ENCODE results near the gene ZNF594.
A peak's percentile ranks its signal among the peaks of the same experiment; 100 is the strongest.
"Not testable (repeated sequence)": the region's sequence is repeated elsewhere in the genome, so short reads cannot be mapped to it uniquely, and the experiment has no call there.

ZNF594 gene

DNA sequence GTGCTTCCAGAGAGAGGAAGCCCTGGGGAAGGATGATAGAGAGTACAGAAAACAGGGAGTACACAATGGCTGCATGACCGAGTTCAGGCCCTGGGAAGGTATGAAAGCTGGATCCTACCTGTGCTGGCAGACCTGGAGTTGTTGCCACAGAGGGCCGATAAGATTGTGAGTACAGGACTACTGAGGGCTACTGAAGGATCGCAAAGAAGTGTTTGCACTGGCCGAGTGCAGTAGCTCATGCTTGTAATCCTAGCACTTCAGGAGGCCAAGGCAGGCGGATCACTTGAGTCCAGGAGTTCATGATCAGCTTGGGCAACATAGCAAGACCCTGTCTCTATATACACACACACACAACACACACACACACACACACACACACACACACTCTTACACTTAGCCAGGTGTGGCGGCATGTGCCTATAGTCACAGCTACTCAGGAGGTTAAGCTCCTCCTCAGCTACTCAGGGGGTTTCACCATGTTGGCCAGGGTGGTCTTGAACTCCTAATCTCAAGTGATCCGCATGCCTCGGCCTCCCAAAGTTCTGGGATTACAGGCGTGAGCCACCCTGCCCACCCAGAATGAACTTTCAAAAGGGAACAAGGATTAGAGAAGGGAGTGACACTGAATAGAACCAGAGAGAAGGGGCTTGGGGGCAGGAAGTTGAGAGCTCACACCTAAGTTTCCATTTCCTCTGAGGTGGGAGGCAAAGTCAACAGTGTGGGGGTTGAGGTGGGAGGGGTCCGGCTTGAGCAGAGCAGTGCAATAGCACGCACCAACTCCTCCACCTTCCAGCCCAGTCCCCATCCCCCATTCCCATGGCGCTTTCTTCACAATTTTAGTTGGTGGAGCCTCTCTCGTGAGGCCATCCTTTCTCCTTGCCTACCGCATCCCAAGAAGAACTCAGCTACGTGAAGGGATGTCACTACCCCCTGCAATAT, 35.5 kb upstream of the ZNF594 start:
- peak overlapping the region; percentile 60 for H3K9ac ChIP-seq (ENCODE audit: low read length)
- H2AFZ ChIP-seq (ENCODE audit: low read length): no peak overlapping the region
- no peak overlapping the region for H3K4me3 ChIP-seq (ENCODE audit: low read depth, low read length, poor library complexity, severe bottlenecking)
- no peak for TF ChIP-seq EZH2 (IDR thresholded peaks at IDR 0.05; ENCODE audit: borderline replicate concordance, low read length)
- TF ChIP-seq, protein P1, sequence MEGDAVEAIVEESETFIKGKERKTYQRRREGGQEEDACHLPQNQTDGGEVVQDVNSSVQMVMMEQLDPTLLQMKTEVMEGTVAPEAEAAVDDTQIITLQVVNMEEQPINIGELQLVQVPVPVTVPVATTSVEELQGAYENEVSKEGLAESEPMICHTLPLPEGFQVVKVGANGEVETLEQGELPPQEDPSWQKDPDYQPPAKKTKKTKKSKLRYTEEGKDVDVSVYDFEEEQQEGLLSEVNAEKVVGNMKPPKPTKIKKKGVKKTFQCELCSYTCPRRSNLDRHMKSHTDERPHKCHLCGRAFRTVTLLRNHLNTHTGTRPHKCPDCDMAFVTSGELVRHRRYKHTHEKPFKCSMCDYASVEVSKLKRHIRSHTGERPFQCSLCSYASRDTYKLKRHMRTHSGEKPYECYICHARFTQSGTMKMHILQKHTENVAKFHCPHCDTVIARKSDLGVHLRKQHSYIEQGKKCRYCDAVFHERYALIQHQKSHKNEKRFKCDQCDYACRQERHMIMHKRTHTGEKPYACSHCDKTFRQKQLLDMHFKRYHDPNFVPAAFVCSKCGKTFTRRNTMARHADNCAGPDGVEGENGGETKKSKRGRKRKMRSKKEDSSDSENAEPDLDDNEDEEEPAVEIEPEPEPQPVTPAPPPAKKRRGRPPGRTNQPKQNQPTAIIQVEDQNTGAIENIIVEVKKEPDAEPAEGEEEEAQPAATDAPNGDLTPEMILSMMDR (IDR thresholded peaks at IDR 0.05; ENCODE audit: low read length): no peak
- peaks cover 49% of the 10 kb centered on the region for H3K4me1 ChIP-seq (ENCODE audit: insufficient read depth, low read length, severe bottlenecking)
- no peaks in the 10 kb centered on the region for H3K79me2 ChIP-seq (ENCODE audit: insufficient read depth, low read length)
- H3K9me3 ChIP-seq (ENCODE audit: low read length): no peaks in the 10 kb centered on the region
- H3F3A ChIP-seq (ENCODE audit: insufficient read depth, low read length): no peaks in the 10 kb centered on the region
- peak overlapping the region; percentile 96 for H3K27ac ChIP-seq (ENCODE audit: low read depth, low read length, poor library complexity, severe bottlenecking)
- no peaks in the 10 kb centered on the region for H4K20me1 ChIP-seq (ENCODE audit: insufficient read depth, low read length)
- H3K9me2 ChIP-seq (ENCODE audit: low read depth, low read length): no peaks in the 10 kb centered on the region
- H3K4me2 ChIP-seq (ENCODE audit: low read length): peak overlapping the region; percentile 62
- H3K27me3 ChIP-seq (ENCODE audit: insufficient read depth, low read length): no peaks in the 10 kb centered on the region
- no peaks in the 10 kb centered on the region for H3K36me3 ChIP-seq (ENCODE audit: insufficient read depth, low read length)

DNA sequence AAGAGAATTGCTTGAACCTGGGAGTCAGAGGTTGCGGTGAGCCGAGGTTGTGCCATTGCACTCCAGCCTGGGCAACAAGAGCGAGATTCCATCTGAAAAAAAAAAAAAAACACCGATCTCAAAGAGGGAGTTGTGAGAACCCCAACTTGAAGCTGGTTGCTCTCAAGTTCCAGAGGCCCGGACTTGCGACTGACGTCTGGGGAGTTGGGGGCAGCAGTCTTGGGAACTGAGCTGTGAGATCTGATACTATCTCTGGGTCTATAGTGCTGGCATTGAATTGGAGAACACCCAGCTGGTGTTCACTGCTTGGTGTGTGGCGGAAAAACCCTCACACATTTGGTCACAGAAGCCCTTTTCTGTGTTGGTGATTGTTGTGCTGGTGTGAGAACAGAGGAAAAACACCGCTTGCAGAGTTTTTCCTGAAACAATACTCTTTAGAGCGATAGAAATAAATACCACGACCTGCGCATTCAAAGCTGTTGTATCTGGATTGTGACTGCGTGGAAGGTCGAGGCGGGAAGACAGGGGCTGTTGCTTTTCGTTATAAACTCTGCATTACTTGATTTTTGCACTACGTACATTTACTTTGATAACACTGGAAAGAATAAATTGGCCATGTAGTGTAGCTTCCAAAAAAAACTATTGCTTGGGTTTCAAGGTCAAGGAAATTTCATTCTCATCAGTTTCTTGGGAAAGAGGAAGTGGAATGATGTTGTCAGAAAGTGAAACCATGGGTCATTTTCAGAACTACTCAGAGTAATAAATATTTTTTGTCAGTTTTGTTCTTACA, 34.2 kb upstream of the ZNF594 start:
- H2AFZ ChIP-seq (ENCODE audit: low read length): no peak overlapping the region
- no peaks in the 10 kb centered on the region for H4K20me1 ChIP-seq (ENCODE audit: insufficient read depth, low read length)
- H3K36me3 ChIP-seq (ENCODE audit: insufficient read depth, low read length): no peaks in the 10 kb centered on the region
- no peaks in the 10 kb centered on the region for H3K27me3 ChIP-seq (ENCODE audit: insufficient read depth, low read length)
- no peaks in the 10 kb centered on the region for H3K79me2 ChIP-seq (ENCODE audit: insufficient read depth, low read length)
- no peaks in the 10 kb centered on the region for H3F3A ChIP-seq (ENCODE audit: insufficient read depth, low read length)
- peak overlapping the region; percentile 50 for H3K9ac ChIP-seq (ENCODE audit: low read length)
- no peaks in the 10 kb centered on the region for H3K9me2 ChIP-seq (ENCODE audit: low read depth, low read length)
- peak overlapping the region; percentile 62 for H3K4me2 ChIP-seq (ENCODE audit: low read length)
- H3K4me3 ChIP-seq (ENCODE audit: low read depth, low read length, poor library complexity, severe bottlenecking): peak overlapping the region; percentile 26
- H3K9me3 ChIP-seq (ENCODE audit: low read length): no peaks in the 10 kb centered on the region
- peak overlapping the region; percentile 96 for H3K27ac ChIP-seq (ENCODE audit: low read depth, low read length, poor library complexity, severe bottlenecking)
- H3K4me1 ChIP-seq (ENCODE audit: insufficient read depth, low read length, severe bottlenecking): peaks cover 57% of the 10 kb centered on the region
- TF ChIP-seq EZH2 (IDR thresholded peaks at IDR 0.05; ENCODE audit: borderline replicate concordance, low read length): no peak
- TF ChIP-seq, protein P1 (IDR thresholded peaks at IDR 0.05; ENCODE audit: low read length): no peak

DNA sequence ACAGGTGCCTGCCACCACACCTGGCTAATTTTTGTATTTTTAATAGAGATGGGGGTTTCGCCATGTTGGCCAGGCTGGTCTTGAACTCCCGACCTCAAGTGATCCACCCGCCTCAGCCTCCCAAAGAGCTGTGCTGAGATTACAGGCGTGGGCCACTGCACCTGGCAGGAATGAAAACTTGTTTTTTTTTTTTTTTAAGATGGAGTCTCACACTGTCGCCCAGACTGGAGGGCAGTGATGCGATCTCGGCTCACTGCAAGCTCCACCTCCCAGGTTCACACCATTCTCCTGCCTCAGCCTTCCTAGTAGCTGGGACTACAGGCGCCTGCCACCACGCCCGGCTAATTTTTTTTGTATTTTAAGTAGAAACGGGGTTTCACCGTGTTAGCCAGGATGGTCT, 30.2 kb upstream of the ZNF594 start:
- not testable (repeated sequence) for H3K9me3 ChIP-seq (ENCODE audit: low read length)

More for the DNA sequence above, 30.2 kb upstream of the ZNF594 start:
- H3F3A ChIP-seq (ENCODE audit: insufficient read depth, low read length); H4K20me1 ChIP-seq (ENCODE audit: insufficient read depth, low read length); H3K4me3 ChIP-seq (ENCODE audit: low read depth, low read length, poor library complexity, severe bottlenecking); H3K36me3 ChIP-seq (ENCODE audit: insufficient read depth, low read length); H3K9me2 ChIP-seq (ENCODE audit: low read depth, low read length); H3K9ac ChIP-seq (ENCODE audit: low read length); H2AFZ ChIP-seq (ENCODE audit: low read length); H3K79me2 ChIP-seq (ENCODE audit: insufficient read depth, low read length); H3K27me3 ChIP-seq (ENCODE audit: insufficient read depth, low read length): not testable (repeated sequence)
- peaks cover 45% of the 10 kb centered on the region for H3K4me1 ChIP-seq (ENCODE audit: insufficient read depth, low read length, severe bottlenecking)
- peak overlapping the region; percentile 85 for H3K27ac ChIP-seq (ENCODE audit: low read depth, low read length, poor library complexity, severe bottlenecking)
- H3K4me2 ChIP-seq (ENCODE audit: low read length): peak overlapping the region; percentile 38
